Measurements from ENCODE around the gene SPATS2.

GRCh38 chr12:49542592-49543160 is 175.4 kb downstream of the SPATS2 start:
- TF ChIP-seq, protein P1, sequence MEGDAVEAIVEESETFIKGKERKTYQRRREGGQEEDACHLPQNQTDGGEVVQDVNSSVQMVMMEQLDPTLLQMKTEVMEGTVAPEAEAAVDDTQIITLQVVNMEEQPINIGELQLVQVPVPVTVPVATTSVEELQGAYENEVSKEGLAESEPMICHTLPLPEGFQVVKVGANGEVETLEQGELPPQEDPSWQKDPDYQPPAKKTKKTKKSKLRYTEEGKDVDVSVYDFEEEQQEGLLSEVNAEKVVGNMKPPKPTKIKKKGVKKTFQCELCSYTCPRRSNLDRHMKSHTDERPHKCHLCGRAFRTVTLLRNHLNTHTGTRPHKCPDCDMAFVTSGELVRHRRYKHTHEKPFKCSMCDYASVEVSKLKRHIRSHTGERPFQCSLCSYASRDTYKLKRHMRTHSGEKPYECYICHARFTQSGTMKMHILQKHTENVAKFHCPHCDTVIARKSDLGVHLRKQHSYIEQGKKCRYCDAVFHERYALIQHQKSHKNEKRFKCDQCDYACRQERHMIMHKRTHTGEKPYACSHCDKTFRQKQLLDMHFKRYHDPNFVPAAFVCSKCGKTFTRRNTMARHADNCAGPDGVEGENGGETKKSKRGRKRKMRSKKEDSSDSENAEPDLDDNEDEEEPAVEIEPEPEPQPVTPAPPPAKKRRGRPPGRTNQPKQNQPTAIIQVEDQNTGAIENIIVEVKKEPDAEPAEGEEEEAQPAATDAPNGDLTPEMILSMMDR (IDR thresholded peaks at IDR 0.05; ENCODE audit: extremely low read depth in 1 of 2, insufficient read depth in 1 of 2, low read depth in 1 of 2, low read length in 2 of 2): no peak
- TF ChIP-seq EZH2 (IDR thresholded peaks at IDR 0.05; ENCODE audit: borderline replicate concordance, low read depth, low read length, severe bottlenecking) (no peak), POLR2A (IDR thresholded peaks at IDR 0.05; ENCODE audit: low read depth, low read length) (no peak), POLR2AphosphoS5 (IDR thresholded peaks at IDR 0.05; ENCODE audit: insufficient read depth, low read depth, low read length) (no peak), MYC (IDR thresholded peaks at IDR 0.05; ENCODE audit: low read depth, low read length) (no peak), MAX (IDR thresholded peaks at IDR 0.05; ENCODE audit: insufficient read depth, insufficient read length) (no peak)

Measured in endothelial cell of umbilical vein (primary cell).